ENCODE data around the gene PDZD2.

DNA sequence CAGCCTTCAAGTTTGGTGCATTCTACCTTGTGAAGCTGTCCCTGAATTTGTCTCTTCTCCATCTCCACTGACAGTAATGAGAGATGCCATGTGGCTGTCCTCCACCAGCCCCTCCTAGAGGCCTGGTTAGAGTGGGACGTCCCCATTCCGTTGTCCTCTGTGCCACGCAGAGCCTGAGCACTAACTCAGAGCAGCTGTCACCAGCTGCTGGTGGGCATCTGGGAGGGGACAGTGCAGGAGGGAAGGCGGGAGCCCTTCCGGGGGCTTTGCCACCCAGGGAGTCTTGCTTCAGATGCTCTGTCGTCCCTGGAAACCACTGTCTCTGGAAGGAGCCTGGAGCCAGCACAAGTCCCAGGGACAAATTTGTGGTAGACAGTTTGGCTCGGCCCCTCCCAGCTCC is 78.6 kb downstream of the PDZD2 start:
- no peak for TF ChIP-seq POLR2A (IDR thresholded peaks at IDR 0.05)
- TF ChIP-seq, protein P1, sequence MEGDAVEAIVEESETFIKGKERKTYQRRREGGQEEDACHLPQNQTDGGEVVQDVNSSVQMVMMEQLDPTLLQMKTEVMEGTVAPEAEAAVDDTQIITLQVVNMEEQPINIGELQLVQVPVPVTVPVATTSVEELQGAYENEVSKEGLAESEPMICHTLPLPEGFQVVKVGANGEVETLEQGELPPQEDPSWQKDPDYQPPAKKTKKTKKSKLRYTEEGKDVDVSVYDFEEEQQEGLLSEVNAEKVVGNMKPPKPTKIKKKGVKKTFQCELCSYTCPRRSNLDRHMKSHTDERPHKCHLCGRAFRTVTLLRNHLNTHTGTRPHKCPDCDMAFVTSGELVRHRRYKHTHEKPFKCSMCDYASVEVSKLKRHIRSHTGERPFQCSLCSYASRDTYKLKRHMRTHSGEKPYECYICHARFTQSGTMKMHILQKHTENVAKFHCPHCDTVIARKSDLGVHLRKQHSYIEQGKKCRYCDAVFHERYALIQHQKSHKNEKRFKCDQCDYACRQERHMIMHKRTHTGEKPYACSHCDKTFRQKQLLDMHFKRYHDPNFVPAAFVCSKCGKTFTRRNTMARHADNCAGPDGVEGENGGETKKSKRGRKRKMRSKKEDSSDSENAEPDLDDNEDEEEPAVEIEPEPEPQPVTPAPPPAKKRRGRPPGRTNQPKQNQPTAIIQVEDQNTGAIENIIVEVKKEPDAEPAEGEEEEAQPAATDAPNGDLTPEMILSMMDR (IDR thresholded peaks at IDR 0.05) = no peak
- TF ChIP-seq POLR2AphosphoS5 (IDR thresholded peaks at IDR 0.05) = no peak
- no peak for TF ChIP-seq EP300 (IDR thresholded peaks at IDR 0.05)

Measured in suprapubic skin (tissue), 4 donors.